CD4-positive, alpha-beta T cell (primary cell): ENCODE data around the gene PDZRN3. TPM values are rescaled to one million over a fixed set of nuclear protein-coding genes. Genes with fewer than 3 reads are reported as not detected.

Experiments used
- ATAC-seq: fragments of 200-7000 bp; cut with Tn5 transposase; one replicate; pipeline ENCODE4 v1.10.0; 2022; ENCODE audit warnings: mild to moderate bottlenecking; ENCODE audit not compliant: poor library complexity
- CTCF ChIA-PET: fragments of 350-600 bp; sonication (Branson Sonifier 250); formaldehyde crosslinking; loops from one replicate; lab custom pipeline; 2021; ENCODE audit warnings: antibody characterized with exemption, inconsistent platforms; lab: Charles Lee
- POLR2A ChIA-PET: fragments of 350-600 bp; sonication (Branson Sonifier 250); formaldehyde crosslinking; loops from one replicate; lab custom pipeline; 2021; ENCODE audit warnings: antibody characterized with exemption, inconsistent platforms; lab: Charles Lee
- DNase-seq, 14 experiments: peaks; one replicate each; pipeline ENCODE4 v3.0.0-alpha.2; 2013 to 2020; ENCODE audit warnings: mixed read lengths in 2 of 14
- H3K27ac ChIP-seq, 2 donors: one replicate each; pipeline versions ENCODE4 v1.5.1 to v1.7.0; 2013; ENCODE audit warnings: low read length in 2 of 2, low read depth in 1 of 2, mild to moderate bottlenecking in 1 of 2
- H3K27me3 ChIP-seq, 2 experiments: 1 replicate in 1 of 2; 2 replicates in 1 of 2; pipeline versions ENCODE4 v1.6.1 to v1.7.0; 2013; ENCODE audit warnings: low read length in 2 of 2, control low read depth in 1 of 2, mild to moderate bottlenecking in 1 of 2, moderate library complexity in 1 of 2; ENCODE audit not compliant: insufficient read depth in 2 of 2, control insufficient read depth in 1 of 2
- H3K36me3 ChIP-seq: one replicate; pipeline ENCODE4 v1.6.1; 2013; ENCODE audit warnings: low read length, control low read depth; ENCODE audit not compliant: insufficient read depth
- H3K4me1 ChIP-seq: one replicate; pipeline ENCODE4 v1.6.1; 2013; ENCODE audit warnings: low read length, control low read depth; ENCODE audit not compliant: insufficient read depth
- H3K4me3 ChIP-seq: one replicate; pipeline ENCODE4 v1.5.1; 2013; ENCODE audit warnings: mild to moderate bottlenecking, low read length, moderate library complexity
- H3K9me3 ChIP-seq, 2 experiments: 1 replicate in 1 of 2; 2 replicates in 1 of 2; pipeline versions ENCODE4 v1.6.1 to v1.7.0; 2013; ENCODE audit warnings: low read length in 2 of 2, mild to moderate bottlenecking in 2 of 2, control low read depth in 1 of 2, moderate library complexity in 1 of 2; ENCODE audit not compliant: control insufficient read depth in 1 of 2, insufficient read depth in 1 of 2
- H3K27ac Mint-ChIP-seq: one replicate; pipeline ENCODE4 v1.8.0; 2020; ENCODE audit warnings: mixed read lengths
- H3K27me3 Mint-ChIP-seq: one replicate; pipeline ENCODE4 v1.8.0; 2021; ENCODE audit warnings: mixed read lengths
- H3K36me3 Mint-ChIP-seq: one replicate; pipeline ENCODE4 v1.8.0; 2021; ENCODE audit warnings: low read depth, mixed read lengths
- H3K4me1 Mint-ChIP-seq: one replicate; pipeline ENCODE4 v1.8.0; 2021; ENCODE audit warnings: low read depth, mixed read lengths
- H3K4me3 Mint-ChIP-seq: one replicate; pipeline ENCODE4 v1.8.0; 2020; ENCODE audit warnings: mild to moderate bottlenecking, mixed read lengths
- H3K9me3 Mint-ChIP-seq: one replicate; pipeline ENCODE4 v1.8.0; 2020; ENCODE audit warnings: mixed read lengths
- intact Hi-C, 2 experiments: fragments of 100-400 bp; cut with DNase I in 1 of 2; cut with micrococcal nuclease in 1 of 2; formaldehyde crosslinking; loops; one replicate each; pipeline versions ENCODE4 v1.15.1 to v1.9.0; 2023 to 2025; cut with DNase I, micrococcal nuclease
- total RNA-seq, 174 experiments: library from RNA in 2 of 174; stranded (reverse) in 2 of 174; gene quantifications; one replicate each; pipeline ENCODE4 v1.2.3 and lab custom pipeline; 2021 to 2026
- TF ChIP-seq, protein P1 (sequence below): fragments of 200-600 bp; IDR thresholded peaks from one replicate; pipeline ENCODE4 v1.8.0; 2022; ENCODE audit warnings: antibody characterized with exemption, mild to moderate bottlenecking

PDZRN3 gene
- total RNA-seq, 2 experiments from 2014 or later, result not detected

- Histone ChIP-seq H3K27me3 (no peaks in the 10 kb centered on the region), H3K27ac (no peak overlapping the region), H3K36me3 (no peaks in the 10 kb centered on the region), H3K4me1 (no peaks in the 10 kb centered on the region), H3K4me3 (no peak overlapping the region), H3K9me3 (no peaks in the 10 kb centered on the region)
- Mint-ChIP-seq H3K4me1 (no peaks in the 10 kb centered on the region), H3K9me3 (no peaks in the 10 kb centered on the region), H3K4me3 (no peak overlapping the region), H3K27me3 (no peaks in the 10 kb centered on the region), H3K27ac (no peak overlapping the region), H3K36me3 (no peaks in the 10 kb centered on the region)
- POLR2A ChIA-PET, result no interaction called here
- CTCF ChIA-PET, result no interaction called here
- TF ChIP-seq, protein P1, sequence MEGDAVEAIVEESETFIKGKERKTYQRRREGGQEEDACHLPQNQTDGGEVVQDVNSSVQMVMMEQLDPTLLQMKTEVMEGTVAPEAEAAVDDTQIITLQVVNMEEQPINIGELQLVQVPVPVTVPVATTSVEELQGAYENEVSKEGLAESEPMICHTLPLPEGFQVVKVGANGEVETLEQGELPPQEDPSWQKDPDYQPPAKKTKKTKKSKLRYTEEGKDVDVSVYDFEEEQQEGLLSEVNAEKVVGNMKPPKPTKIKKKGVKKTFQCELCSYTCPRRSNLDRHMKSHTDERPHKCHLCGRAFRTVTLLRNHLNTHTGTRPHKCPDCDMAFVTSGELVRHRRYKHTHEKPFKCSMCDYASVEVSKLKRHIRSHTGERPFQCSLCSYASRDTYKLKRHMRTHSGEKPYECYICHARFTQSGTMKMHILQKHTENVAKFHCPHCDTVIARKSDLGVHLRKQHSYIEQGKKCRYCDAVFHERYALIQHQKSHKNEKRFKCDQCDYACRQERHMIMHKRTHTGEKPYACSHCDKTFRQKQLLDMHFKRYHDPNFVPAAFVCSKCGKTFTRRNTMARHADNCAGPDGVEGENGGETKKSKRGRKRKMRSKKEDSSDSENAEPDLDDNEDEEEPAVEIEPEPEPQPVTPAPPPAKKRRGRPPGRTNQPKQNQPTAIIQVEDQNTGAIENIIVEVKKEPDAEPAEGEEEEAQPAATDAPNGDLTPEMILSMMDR, result no peak
- no peak for ATAC-seq
- DNase-seq, result no peak
- intact Hi-C loops, result no loop called here
Measured at GRCh38 chr3:73603762-73604171, 21.0 kb downstream of the PDZRN3 start.

- H3K36me3 ChIP-seq, result no peaks in the 10 kb centered on the region
- no peaks in the 10 kb centered on the region for H3K9me3 Mint-ChIP-seq
- no peaks in the 10 kb centered on the region for H3K27me3 Mint-ChIP-seq
- DNase-seq (no peak), ATAC-seq (no peak)
- H3K4me1 Mint-ChIP-seq, result no peaks in the 10 kb centered on the region
- intact Hi-C loops, result no loop called here
- no peaks in the 10 kb centered on the region for H3K4me1 ChIP-seq
- no peaks in the 10 kb centered on the region for H3K27me3 ChIP-seq
- ChIA-PET POLR2A (no interaction called here), CTCF (no interaction called here)
- no peak overlapping the region for H3K4me3 Mint-ChIP-seq
- H3K9me3 ChIP-seq, result no peaks in the 10 kb centered on the region
- H3K4me3 ChIP-seq, result no peak overlapping the region
- TF ChIP-seq, protein P1, result no peak
- H3K27ac ChIP-seq, result no peak overlapping the region
- no peak overlapping the region for H3K27ac Mint-ChIP-seq
- no peaks in the 10 kb centered on the region for H3K36me3 Mint-ChIP-seq
Measured at GRCh38 chr3:73602170-73602569, 22.6 kb downstream of the PDZRN3 start.

GRCh38 chr3:73601481-73601880 lies 23.3 kb downstream of the PDZRN3 start:
- no peak for DNase-seq
- TF ChIP-seq, protein P1, result no peak
- Histone ChIP-seq H3K27ac (no peak overlapping the region), H3K4me3 (no peak overlapping the region), H3K9me3 (no peaks in the 10 kb centered on the region), H3K36me3 (no peaks in the 10 kb centered on the region), H3K4me1 (no peaks in the 10 kb centered on the region), H3K27me3 (no peaks in the 10 kb centered on the region)
- Mint-ChIP-seq H3K27ac (no peak overlapping the region), H3K9me3 (no peaks in the 10 kb centered on the region), H3K4me1 (no peaks in the 10 kb centered on the region), H3K36me3 (no peaks in the 10 kb centered on the region), H3K27me3 (no peaks in the 10 kb centered on the region), H3K4me3 (no peak overlapping the region)
- intact Hi-C loops, result no loop called here
- POLR2A ChIA-PET, result no interaction called here
- no peak for ATAC-seq
- CTCF ChIA-PET, result no interaction called here
